Liver (tissue), 9 donors: Measurements from ENCODE around the gene KIF17. TPM values are rescaled to one million over a fixed set of nuclear protein-coding genes. Genes with fewer than 3 reads are reported as not detected.
"Not testable (repeated sequence)": the region's sequence is repeated elsewhere in the genome, so short reads cannot be mapped to it uniquely, and the experiment has no call there.

Experiments
- DNase-seq: peaks from one replicate; pipeline ENCODE4 v3.0.0-alpha.2; 2017; ENCODE audit warnings: low spot score
- H3K27ac ChIP-seq, 2 donors: one replicate each; pipeline ENCODE4 v1.7.0; 2013; ENCODE audit warnings: inconsistent platforms in 2 of 2, low read length in 2 of 2, control low read depth in 1 of 2, low read depth in 1 of 2, mild to moderate bottlenecking in 1 of 2
- H3K27me3 ChIP-seq, 4 donors: one replicate each; pipeline versions ENCODE4 v1.6.1 to v1.7.0; 2013; ENCODE audit warnings: low read length in 3 of 4, inconsistent platforms in 1 of 4, mild to moderate bottlenecking in 1 of 4, moderate library complexity in 1 of 4; ENCODE audit not compliant: control insufficient read depth in 4 of 4, insufficient read depth in 4 of 4
- H3K36me3 ChIP-seq, 4 donors: one replicate each; pipeline versions ENCODE4 v1.6.1 to v1.7.0; 2013; ENCODE audit warnings: low read length in 3 of 4, mild to moderate bottlenecking in 3 of 4, low read depth in 1 of 4, moderate library complexity in 1 of 4; ENCODE audit not compliant: control insufficient read depth in 4 of 4, insufficient read depth in 3 of 4
- H3K4me1 ChIP-seq, 4 donors: one replicate each; pipeline versions ENCODE4 v1.6.1 to v1.7.0; 2013; ENCODE audit warnings: low read length in 3 of 4, mild to moderate bottlenecking in 3 of 4, moderate library complexity in 1 of 4; ENCODE audit not compliant: control insufficient read depth in 4 of 4, insufficient read depth in 4 of 4
- H3K4me3 ChIP-seq, 3 donors: one replicate each; pipeline versions ENCODE4 v1.6.1 to v1.7.0; 2013; ENCODE audit warnings: low read length in 3 of 3, control low read depth in 1 of 3, low read depth in 1 of 3, mild to moderate bottlenecking in 1 of 3
- H3K9ac ChIP-seq, 2 donors: one replicate each; pipeline ENCODE4 v1.7.0; 2013; ENCODE audit warnings: low read length in 2 of 2, mild to moderate bottlenecking in 2 of 2, moderate library complexity in 2 of 2, control low read depth in 1 of 2, low read depth in 1 of 2
- H3K9me3 ChIP-seq, 4 donors: one replicate each; pipeline versions ENCODE4 v1.6.1 to v1.7.0; 2013; ENCODE audit warnings: low read length in 3 of 4; ENCODE audit not compliant: control insufficient read depth in 4 of 4
- EGR1 ChIP-seq, 2 donors: IDR thresholded peaks; 2 replicates each; pipeline ENCODE4 v1.6.1; 2016 to 2018; ENCODE audit warnings: antibody characterized with exemption in 2 of 2, low read depth in 2 of 2
- FOXA1 ChIP-seq: IDR thresholded peaks from 2 replicates; pipeline ENCODE4 v1.6.1; 2016; ENCODE audit warnings: antibody characterized with exemption
- GABPA ChIP-seq, 2 donors: IDR thresholded peaks in 1 of 2; conservative IDR thresholded peaks in 1 of 2; 2 replicates each; pipeline ENCODE4 v1.6.1; 2016; ENCODE audit warnings: antibody characterized with exemption in 2 of 2, mild to moderate bottlenecking in 1 of 2, moderate library complexity in 1 of 2
- HNF4A ChIP-seq, 2 donors: conservative IDR thresholded peaks; 2 replicates each; pipeline ENCODE4 v1.6.1; 2016; ENCODE audit warnings: antibody characterized with exemption in 2 of 2, mild to moderate bottlenecking in 2 of 2
- HNF4G ChIP-seq: IDR thresholded peaks from 2 replicates; pipeline ENCODE4 v1.6.1; 2016; ENCODE audit warnings: antibody characterized with exemption
- SP1 ChIP-seq: IDR thresholded peaks from 2 replicates; pipeline ENCODE4 v1.6.1; 2018; ENCODE audit warnings: antibody characterized with exemption, mild to moderate bottlenecking
- TAF1 ChIP-seq: conservative IDR thresholded peaks from 2 replicates; pipeline ENCODE4 v1.6.1; 2016; ENCODE audit warnings: antibody characterized with exemption, mild to moderate bottlenecking
- YY1 ChIP-seq: IDR thresholded peaks from 2 replicates; pipeline ENCODE4 v1.6.1; 2016; ENCODE audit warnings: antibody characterized with exemption, mild to moderate bottlenecking
- WGBS: extraction: QIAGEN DNeasy Blood & Tissue Kit; methylation state at CpG from one replicate; pipeline ENCODE4 v1.1.7; 2013; 5-methylcytosine and 5-hydroxymethylcytosine counted together
- polyA plus RNA-seq, 2 donors: library from polyadenylated mRNA; stranded (reverse) in 1 of 2; unstranded in 1 of 2; fragments of 200-250 nt in 1 of 2; fragments of >200 nt in 1 of 2; fragmentation: Nextera tagmentation in 1 of 2; extraction: Ambion mirVana in 1 of 2; gene quantifications; one replicate each; pipeline versions ENCODE4 v1.2.1 to v1.2.3, GENCODE V29; 2013 to 2015
- total RNA-seq, 2 donors: library from RNA; depleted of rRNA; stranded (reverse); fragments of >200 nt; gene quantifications; one replicate each; pipeline ENCODE4 v1.2.3, GENCODE V29; 2014
- TF ChIP-seq, protein P1 (sequence below): IDR thresholded peaks from 2 replicates; pipeline ENCODE4 v1.6.1; 2016; ENCODE audit warnings: antibody characterized with exemption
- TF ChIP-seq, protein P2 (sequence below): IDR thresholded peaks from 2 replicates; pipeline ENCODE4 v1.6.1; 2016; ENCODE audit warnings: antibody characterized with exemption
- TF ChIP-seq, protein P3 (sequence below): fragments of 150-350 bp; IDR thresholded peaks from 2 replicates; pipeline ENCODE4 v1.5.1; 2017; ENCODE audit warnings: improper control_type of control experiment, low read depth, low read length; ENCODE audit not compliant: missing input control
- donor health status: healthy.
- donor health status: healthy.
- donor health status: healthy.
- donor health status: healthy.
- donor health status: healthy.

KIF17 gene
- total and polyA plus RNA-seq, 4 donors: 1.0 to 2.7 (median 2.0) TPM

DNA sequence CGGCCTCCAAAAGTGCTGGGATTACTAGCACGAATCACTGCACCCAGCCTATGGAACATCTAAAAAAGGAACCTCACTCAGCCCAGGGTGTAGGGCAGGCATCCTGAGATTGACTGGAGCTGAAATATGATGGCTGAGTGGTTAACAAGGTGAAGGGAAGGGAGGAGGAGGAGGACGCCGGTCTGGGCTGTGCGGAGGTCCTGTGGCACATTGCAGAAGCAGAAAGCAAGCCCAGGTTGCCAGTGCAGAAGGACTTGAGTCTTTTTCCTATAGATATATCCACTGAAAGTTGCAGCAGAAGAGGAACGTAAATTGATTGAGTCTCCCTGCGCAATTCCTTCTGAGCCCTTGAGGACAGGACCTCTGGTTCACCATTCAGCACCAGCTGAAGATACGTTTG lies 1.5 kb upstream of the KIF17 start:
- H3K4me3 ChIP-seq: no peak overlapping the region
- no peaks in the 10 kb centered on the region for H3K36me3 ChIP-seq
- no peaks in the 10 kb centered on the region for H3K27me3 ChIP-seq
- no peak overlapping the region for H3K9ac ChIP-seq
- no peak overlapping the region for H3K27ac ChIP-seq
- TF ChIP-seq SP1: no peak
- TF ChIP-seq HNF4A (conservative IDR thresholded peaks at IDR 0.05): no peak
- TF ChIP-seq FOXA1: no peak
- TF ChIP-seq, protein P1, sequence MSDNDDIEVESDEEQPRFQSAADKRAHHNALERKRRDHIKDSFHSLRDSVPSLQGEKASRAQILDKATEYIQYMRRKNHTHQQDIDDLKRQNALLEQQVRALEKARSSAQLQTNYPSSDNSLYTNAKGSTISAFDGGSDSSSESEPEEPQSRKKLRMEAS: no peak
- TF ChIP-seq TAF1: no peak
- TF ChIP-seq GABPA (IDR thresholded peaks at IDR 0.05 in 1 of 2, conservative IDR thresholded peaks at IDR 0.05 in 1 of 2): no peak
- TF ChIP-seq EGR1 (IDR thresholded peaks at IDR 0.05; ENCODE audit: low read depth in 2 of 2): no peak
- DNase-seq: no peak
- peaks cover 0 to 8% (median 5%) of the 10 kb centered on the region in 4 donors for H3K4me1 ChIP-seq
- 92% methylated on average over 8 of the region's 8 CpGs for WGBS
- no peaks in the 10 kb centered on the region for H3K9me3 ChIP-seq

DNA sequence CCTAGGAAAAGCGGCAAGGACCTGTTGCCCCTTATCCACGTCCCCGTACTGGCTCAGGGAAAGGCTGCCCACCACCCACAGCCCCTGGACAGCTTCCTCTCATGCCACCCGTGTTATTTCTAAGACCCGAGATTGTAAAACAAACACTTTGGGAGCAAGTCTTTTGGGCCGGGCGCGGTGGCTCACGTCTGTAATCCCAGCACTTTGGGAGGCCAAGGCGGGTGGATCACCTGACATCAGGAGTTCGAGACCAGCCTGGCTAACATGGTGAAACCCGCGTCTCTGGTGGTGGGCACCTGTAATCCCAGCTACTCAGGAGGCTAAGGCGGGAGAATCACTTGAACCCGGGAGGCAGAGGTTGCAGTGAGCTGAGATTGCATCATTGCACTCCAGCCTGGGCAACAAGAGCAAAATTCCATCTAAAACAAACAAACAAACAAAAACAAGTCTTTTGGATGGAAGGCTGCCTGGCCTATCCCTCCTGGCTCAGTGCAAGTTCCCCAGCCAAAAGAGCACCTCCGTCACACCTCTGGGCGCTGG lies 606 bp upstream of the KIF17 start:
- H3K4me1 ChIP-seq, H3K9ac ChIP-seq, DNase-seq, H3K36me3 ChIP-seq, H3K9me3 ChIP-seq, H3K27me3 ChIP-seq, H3K27ac ChIP-seq: not testable (repeated sequence)
- H3K4me3 ChIP-seq: peak overlapping the region in 1 of 3 donors; percentile 57
- WGBS: 63% methylated on average over 17 of the region's 17 CpGs

DNA sequence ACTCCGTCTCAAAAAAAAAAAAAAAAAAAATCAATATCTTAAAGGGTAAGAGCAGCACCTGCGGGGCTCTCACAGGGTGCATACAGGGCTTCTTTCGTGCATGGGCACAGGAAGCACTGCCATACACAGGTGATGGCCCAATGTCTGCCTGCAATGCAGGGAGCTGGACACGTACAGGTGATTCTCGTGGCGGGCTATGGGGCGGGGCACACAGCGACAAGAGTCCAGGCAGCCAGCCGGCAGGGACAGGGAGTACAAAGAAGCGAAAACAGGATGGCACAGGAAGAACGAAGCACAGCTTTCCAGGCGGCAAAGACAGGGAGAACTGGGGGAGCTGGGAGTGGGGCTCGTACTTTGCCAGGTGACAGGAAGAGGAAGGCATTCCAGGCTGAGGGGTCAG lies 1.6 kb downstream of the KIF17 start:
- 81% methylated on average over 13 of the region's 13 CpGs for WGBS
- Histone ChIP-seq H3K27me3 (no peaks in the 10 kb centered on the region), H3K9ac (no peak overlapping the region), H3K9me3 (no peaks in the 10 kb centered on the region), H3K4me1 (peaks cover 0 to 8% (median 5%) of the 10 kb centered on the region in 4 donors), H3K4me3 (no peak overlapping the region), H3K36me3 (no peaks in the 10 kb centered on the region), H3K27ac (no peak overlapping the region)
- DNase-seq: no peak
- TF ChIP-seq, protein P2, sequence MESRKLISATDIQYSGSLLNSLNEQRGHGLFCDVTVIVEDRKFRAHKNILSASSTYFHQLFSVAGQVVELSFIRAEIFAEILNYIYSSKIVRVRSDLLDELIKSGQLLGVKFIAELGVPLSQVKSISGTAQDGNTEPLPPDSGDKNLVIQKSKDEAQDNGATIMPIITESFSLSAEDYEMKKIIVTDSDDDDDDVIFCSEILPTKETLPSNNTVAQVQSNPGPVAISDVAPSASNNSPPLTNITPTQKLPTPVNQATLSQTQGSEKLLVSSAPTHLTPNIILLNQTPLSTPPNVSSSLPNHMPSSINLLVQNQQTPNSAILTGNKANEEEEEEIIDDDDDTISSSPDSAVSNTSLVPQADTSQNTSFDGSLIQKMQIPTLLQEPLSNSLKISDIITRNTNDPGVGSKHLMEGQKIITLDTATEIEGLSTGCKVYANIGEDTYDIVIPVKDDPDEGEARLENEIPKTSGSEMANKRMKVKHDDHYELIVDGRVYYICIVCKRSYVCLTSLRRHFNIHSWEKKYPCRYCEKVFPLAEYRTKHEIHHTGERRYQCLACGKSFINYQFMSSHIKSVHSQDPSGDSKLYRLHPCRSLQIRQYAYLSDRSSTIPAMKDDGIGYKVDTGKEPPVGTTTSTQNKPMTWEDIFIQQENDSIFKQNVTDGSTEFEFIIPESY: no peak
- TF ChIP-seq, protein P3, sequence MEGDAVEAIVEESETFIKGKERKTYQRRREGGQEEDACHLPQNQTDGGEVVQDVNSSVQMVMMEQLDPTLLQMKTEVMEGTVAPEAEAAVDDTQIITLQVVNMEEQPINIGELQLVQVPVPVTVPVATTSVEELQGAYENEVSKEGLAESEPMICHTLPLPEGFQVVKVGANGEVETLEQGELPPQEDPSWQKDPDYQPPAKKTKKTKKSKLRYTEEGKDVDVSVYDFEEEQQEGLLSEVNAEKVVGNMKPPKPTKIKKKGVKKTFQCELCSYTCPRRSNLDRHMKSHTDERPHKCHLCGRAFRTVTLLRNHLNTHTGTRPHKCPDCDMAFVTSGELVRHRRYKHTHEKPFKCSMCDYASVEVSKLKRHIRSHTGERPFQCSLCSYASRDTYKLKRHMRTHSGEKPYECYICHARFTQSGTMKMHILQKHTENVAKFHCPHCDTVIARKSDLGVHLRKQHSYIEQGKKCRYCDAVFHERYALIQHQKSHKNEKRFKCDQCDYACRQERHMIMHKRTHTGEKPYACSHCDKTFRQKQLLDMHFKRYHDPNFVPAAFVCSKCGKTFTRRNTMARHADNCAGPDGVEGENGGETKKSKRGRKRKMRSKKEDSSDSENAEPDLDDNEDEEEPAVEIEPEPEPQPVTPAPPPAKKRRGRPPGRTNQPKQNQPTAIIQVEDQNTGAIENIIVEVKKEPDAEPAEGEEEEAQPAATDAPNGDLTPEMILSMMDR: no peak
- TF ChIP-seq YY1: no peak
- no peak for TF ChIP-seq HNF4A (conservative IDR thresholded peaks at IDR 0.05)
- TF ChIP-seq HNF4G: no peak
